Stromal cell of bone marrow (primary cell): ENCODE data around the gene GAD2.

Experiments
- DNase-seq: peaks from one replicate; pipeline ENCODE4 v3.0.0-alpha.2; 2012; ENCODE audit warnings: low read depth

GAD2 gene

DNA sequence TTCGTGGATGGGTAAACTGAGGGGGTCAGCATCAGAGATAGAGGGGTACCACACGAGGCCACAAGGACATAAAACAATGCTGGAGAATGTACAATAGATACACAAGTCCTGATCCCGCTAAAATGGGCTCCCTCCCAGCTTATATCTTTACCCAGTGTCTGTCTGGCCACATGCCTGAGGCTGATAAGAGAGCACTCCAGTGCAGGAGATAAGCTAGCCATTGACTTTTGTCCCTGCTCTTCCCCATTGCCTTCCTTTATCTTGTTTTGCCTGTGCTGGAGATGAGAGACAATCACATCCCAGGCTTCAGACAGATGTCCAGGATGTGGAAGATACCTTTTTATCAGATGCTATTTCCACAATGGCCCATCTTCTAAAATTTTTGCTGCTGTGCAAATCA, 6.0 kb downstream of the GAD2 start:
- DNase-seq: no peak

- no peak for DNase-seq
These were observed 8.7 kb downstream of the GAD2 start for GRCh38 chr10:26225322-26225721.

- no peak for DNase-seq
These were observed 11.2 kb downstream of the GAD2 start for GRCh38 chr10:26227786-26228185.

- DNase-seq: no peak
These were observed 15.6 kb downstream of the GAD2 start for GRCh38 chr10:26232174-26232573.

- DNase-seq: no peak
These were observed 19.2 kb downstream of the GAD2 start for GRCh38 chr10:26235761-26236160.

- no peak for DNase-seq
These were observed 21.8 kb downstream of the GAD2 start for GRCh38 chr10:26238378-26238777.

DNA sequence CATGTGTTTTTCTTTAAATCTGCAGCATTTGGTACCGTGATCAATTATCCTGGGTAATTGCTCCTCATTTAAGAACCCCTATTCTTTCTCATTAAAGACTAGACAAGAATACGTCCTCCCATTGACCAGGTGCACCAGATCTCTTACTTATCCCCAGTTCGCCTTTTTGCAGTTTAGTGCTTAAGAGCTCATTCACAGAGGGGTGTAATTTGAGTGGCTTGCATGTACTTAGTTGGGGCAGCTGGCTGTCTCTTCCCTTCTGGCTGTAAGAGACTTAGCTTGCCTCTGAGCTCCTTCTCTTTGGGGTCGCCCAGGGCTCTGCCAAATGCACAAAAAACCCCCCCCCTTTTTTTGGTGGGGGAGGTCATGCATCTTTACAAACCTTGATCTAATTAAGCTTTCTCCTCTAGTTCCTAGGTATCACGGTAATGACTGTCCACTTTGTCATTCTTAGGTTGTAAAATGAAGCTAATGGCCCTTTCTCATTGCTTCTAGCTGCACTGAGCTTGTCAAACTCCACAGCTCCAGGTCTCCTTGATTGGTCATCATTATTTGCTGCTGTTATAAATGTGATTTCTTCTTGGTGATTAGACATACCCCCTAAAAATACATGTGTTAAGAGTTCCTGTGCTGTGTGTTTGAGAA, 26.3 kb downstream of the GAD2 start:
- DNase-seq: no peak

- DNase-seq: no peak
These were observed 26.8 kb downstream of the GAD2 start for GRCh38 chr10:26243351-26243720.

DNA sequence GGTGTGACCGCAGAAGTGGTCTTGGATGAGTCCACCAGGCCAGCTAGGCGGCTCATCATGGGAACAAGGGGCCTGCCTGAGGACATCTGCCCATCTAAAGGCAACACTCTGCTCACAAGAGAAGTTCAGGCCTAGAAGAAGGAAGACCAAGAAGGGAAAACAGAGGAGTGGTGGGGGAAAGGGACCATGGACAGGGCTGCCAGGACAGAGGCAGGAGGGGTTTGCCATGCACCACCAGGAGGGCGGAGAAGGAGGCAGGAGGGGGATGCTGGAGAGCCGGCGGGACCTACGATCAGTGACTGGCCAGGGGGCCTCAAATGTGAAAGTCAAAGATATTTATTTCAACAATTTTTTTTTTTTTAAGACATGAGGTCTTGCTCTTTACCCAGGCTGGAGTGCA, 33.1 kb downstream of the GAD2 start:
- DNase-seq: no peak

- DNase-seq: no peak
These were observed 35.4 kb downstream of the GAD2 start for GRCh38 chr10:26251925-26252324.

DNA sequence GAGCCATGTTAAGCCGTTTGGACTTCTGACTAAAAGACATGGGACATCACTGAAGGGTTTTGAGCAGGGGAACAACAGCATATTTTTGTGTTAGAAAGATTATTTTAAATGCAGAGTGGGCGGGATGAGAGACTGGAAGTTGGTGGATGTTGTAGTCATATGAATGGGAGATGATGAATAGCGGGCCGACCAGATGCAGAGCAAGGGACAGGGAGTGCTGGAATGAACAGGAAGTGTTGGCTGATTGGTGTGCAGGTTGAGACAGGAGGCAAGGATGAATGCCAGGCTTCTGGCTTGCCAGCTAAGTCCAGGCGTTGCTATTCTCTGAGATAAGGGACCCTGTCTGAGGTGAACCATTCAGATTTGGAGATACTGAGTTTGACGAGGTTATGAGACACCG, 38.0 kb downstream of the GAD2 start:
- DNase-seq: no peak

GRCh38 chr10:26259341-26259740, 42.8 kb downstream of the GAD2 start:
- DNase-seq: no peak

GRCh38 chr10:26269754-26270153, 53.2 kb downstream of the GAD2 start:
- DNase-seq: peak; percentile 26

DNA sequence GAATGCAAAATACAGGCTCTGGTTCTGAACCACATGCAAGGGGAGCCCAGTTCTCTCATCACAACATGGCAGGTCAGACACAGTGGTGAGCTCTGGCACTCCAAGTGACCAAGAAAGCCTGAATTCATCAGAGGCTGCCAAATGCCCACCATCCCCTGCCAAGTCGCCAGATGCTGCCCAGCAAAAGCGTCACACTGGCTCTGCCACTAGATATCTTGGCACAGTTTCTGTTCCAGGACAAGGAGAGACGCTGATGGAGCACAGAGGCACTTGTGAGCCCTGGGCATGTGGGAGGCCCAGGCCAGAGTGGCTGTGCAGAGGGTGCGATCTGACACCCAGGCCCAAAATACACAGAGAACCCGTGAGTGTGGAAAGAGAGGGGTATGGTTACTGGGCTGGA, 57.8 kb downstream of the GAD2 start:
- no peak for DNase-seq

DNA sequence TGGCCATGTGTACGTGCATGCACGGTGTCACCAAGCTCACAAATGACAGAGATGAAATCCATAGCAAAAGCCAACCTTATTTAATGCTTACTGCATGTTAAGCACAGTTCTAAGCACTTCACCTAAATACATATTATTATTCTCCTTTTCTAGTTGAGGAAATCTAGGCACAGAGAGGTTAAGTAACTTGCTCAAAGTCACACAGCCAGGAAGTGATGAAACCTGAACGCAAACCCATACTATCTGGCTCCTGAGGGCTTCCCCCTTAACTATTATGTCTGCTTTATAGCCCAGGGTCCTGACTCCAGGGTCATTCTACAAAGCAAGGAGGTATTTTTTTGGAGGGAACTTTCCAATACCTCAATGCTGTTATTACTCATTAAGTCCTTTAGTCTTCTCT, 61.7 kb downstream of the GAD2 start:
- DNase-seq: no peak

- DNase-seq: no peak
These were observed 73.7 kb downstream of the GAD2 start for GRCh38 chr10:26290236-26290635.

DNA sequence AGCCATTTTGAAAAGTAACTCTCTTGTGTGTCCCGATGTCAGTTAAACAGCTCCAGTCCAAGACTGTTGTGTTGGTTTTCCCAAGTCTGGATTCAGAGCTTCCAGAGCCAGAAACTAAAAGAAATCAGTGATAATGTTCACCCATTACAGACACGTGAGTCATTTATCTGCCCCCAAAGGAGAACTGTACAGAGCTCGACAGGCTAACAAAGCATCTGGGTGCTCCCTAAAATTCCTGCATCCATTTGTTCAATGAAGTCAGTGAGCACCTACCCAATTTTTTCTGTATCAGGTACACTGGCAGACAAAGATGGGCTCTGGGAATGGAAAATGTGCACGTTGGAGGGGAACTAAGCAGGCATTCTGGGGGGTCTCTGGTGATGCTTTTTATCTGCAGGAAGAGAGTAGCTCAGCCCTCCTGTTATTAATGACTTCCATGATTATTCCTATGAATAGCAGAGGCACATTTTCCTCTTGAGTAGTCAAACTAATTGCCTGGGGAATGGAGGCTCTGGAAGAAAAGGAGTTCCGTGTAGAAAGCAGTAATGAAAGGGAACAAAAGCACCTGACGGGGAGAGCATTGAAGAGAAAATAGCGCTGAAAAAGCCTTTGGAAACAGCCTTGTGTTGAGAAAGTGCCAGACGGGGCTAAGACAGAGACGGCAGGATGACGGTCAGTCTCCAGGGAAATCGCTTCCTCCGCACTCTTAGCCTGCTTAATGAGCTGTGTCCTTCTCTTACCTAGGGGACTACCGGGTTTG, 75.3 kb downstream of the GAD2 start:
- no peak for DNase-seq

- DNase-seq: no peak
These were observed 79.8 kb downstream of the GAD2 start for GRCh38 chr10:26296360-26296759.

- no peak for DNase-seq
These were observed 83.4 kb downstream of the GAD2 start for GRCh38 chr10:26300001-26300400.

- DNase-seq: no peak
These were observed 86.8 kb downstream of the GAD2 start for GRCh38 chr10:26303366-26303765.

- DNase-seq: no peak
These were observed 93.8 kb downstream of the GAD2 start for GRCh38 chr10:26310361-26310760.

- DNase-seq: no peak
These were observed 94.9 kb downstream of the GAD2 start for GRCh38 chr10:26311383-26311940.

GRCh38 chr10:26314265-26315013, 97.9 kb downstream of the GAD2 start:
- DNase-seq: no peak
